ENCODE results near the gene CES1. TPM values are rescaled to one million over a fixed set of nuclear protein-coding genes. Genes with fewer than 3 reads are reported as not detected.
"Not testable (repeated sequence)": the region's sequence is repeated elsewhere in the genome, so short reads cannot be mapped to it uniquely, and the experiment has no call there.

Gene CES1
- total and polyA plus RNA-seq, 7 donors: 1.8 to 115 (median 20.2) TPM

- no peaks in the 10 kb centered on the region for H3K4me1 ChIP-seq
- intact Hi-C loops (cut with DNase I): no loop called here
- TF ChIP-seq POLR2A (IDR thresholded peaks at IDR 0.05): no peak
- TF ChIP-seq CTCF (IDR thresholded peaks at IDR 0.05): no peak
- TF ChIP-seq EP300 (IDR thresholded peaks at IDR 0.05): no peak
- no peak for TF ChIP-seq POLR2AphosphoS5 (IDR thresholded peaks at IDR 0.05)
- no peak for DNase-seq
- H3K36me3 ChIP-seq: no peaks in the 10 kb centered on the region
- H3K27ac ChIP-seq: no peak overlapping the region
- H3K9me3 ChIP-seq: no peaks in the 10 kb centered on the region
- 52 to 65% methylated on average over 2 of the region's 2 CpGs for WGBS, 2 donors
- H3K4me3 ChIP-seq: no peak overlapping the region
- no peaks in the 10 kb centered on the region for H3K27me3 ChIP-seq
Measured at GRCh38 chr16:55812951-55813350, 19.9 kb downstream of the CES1 start.

GRCh38 chr16:55811811-55812210 is 21.1 kb downstream of the CES1 start:
- no peak for TF ChIP-seq POLR2AphosphoS5 (IDR thresholded peaks at IDR 0.05)
- WGBS, 2 donors: 57 to 62% methylated on average over 4 of the region's 4 CpGs
- no peaks in the 10 kb centered on the region for H3K27me3 ChIP-seq
- no peak overlapping the region for H3K27ac ChIP-seq
- no peaks in the 10 kb centered on the region for H3K36me3 ChIP-seq
- no peaks in the 10 kb centered on the region for H3K4me1 ChIP-seq
- no peaks in the 10 kb centered on the region for H3K9me3 ChIP-seq
- intact Hi-C loops (cut with DNase I): no loop called here
- no peak overlapping the region for H3K4me3 ChIP-seq
- DNase-seq: no peak

- intact Hi-C loops (cut with DNase I): no loop called here
Measured at GRCh38 chr16:55810451-55810961, 22.4 kb downstream of the CES1 start.

GRCh38 chr16:55809851-55810250 is 23.0 kb downstream of the CES1 start:
- intact Hi-C loops (cut with DNase I): no loop called here
- Histone ChIP-seq H3K4me3 (no peak overlapping the region), H3K27ac (no peak overlapping the region), H3K27me3 (no peaks in the 10 kb centered on the region), H3K4me1 (no peaks in the 10 kb centered on the region), H3K9me3 (no peaks in the 10 kb centered on the region), H3K36me3 (no peaks in the 10 kb centered on the region)
- 80 to 87% methylated on average over 4 of the region's 4 CpGs for WGBS, 2 donors
- DNase-seq: no peak
- TF ChIP-seq POLR2A (IDR thresholded peaks at IDR 0.05) (no peak), EP300 (IDR thresholded peaks at IDR 0.05) (no peak), POLR2AphosphoS5 (IDR thresholded peaks at IDR 0.05) (no peak), CTCF (IDR thresholded peaks at IDR 0.05) (no peak)

More at GRCh38 chr16:55810451-55810961, 22.4 kb downstream of the CES1 start:
- Histone ChIP-seq H3K4me1 (no peaks in the 10 kb centered on the region), H3K27me3 (no peaks in the 10 kb centered on the region), H3K9me3 (no peaks in the 10 kb centered on the region), H3K36me3 (no peaks in the 10 kb centered on the region), H3K4me3 (no peak overlapping the region), H3K27ac (no peak overlapping the region)
- TF ChIP-seq POLR2AphosphoS5 (IDR thresholded peaks at IDR 0.05) (no peak), EP300 (IDR thresholded peaks at IDR 0.05) (no peak), CTCF (IDR thresholded peaks at IDR 0.05) (no peak), POLR2A (IDR thresholded peaks at IDR 0.05) (no peak)
- no peak for DNase-seq
- WGBS, 2 donors: 73 to 75% methylated on average over 8 of the region's 8 CpGs

GRCh38 chr16:55809386-55809785 is 23.5 kb downstream of the CES1 start:
- 47 to 57% methylated on average over 5 of the region's 5 CpGs for WGBS, 2 donors
- Histone ChIP-seq H3K9me3 (no peaks in the 10 kb centered on the region), H3K36me3 (no peaks in the 10 kb centered on the region), H3K4me1 (no peaks in the 10 kb centered on the region), H3K4me3 (no peak overlapping the region), H3K27me3 (no peaks in the 10 kb centered on the region), H3K27ac (no peak overlapping the region)
- no peak for TF ChIP-seq EP300 (IDR thresholded peaks at IDR 0.05)
- TF ChIP-seq POLR2A (IDR thresholded peaks at IDR 0.05): no peak
- TF ChIP-seq CTCF (IDR thresholded peaks at IDR 0.05): no peak
- no peak for TF ChIP-seq POLR2AphosphoS5 (IDR thresholded peaks at IDR 0.05)
- DNase-seq: no peak
- intact Hi-C loops (cut with DNase I): no loop called here

GRCh38 chr16:55808286-55808685 is 24.6 kb downstream of the CES1 start:
- H3K27me3 ChIP-seq; H3K27ac ChIP-seq; H3K4me3 ChIP-seq; intact Hi-C loops (cut with DNase I); H3K4me1 ChIP-seq; H3K36me3 ChIP-seq; DNase-seq; H3K9me3 ChIP-seq: not testable (repeated sequence)
- no CpG with 5 or more reads among the region's 1 CpG for WGBS, 2 donors

GRCh38 chr16:55805104-55805503 is 27.8 kb downstream of the CES1 start:
- H3K4me1 ChIP-seq; H3K27me3 ChIP-seq; intact Hi-C loops (cut with DNase I); H3K4me3 ChIP-seq; H3K36me3 ChIP-seq; H3K27ac ChIP-seq; DNase-seq; H3K9me3 ChIP-seq: not testable (repeated sequence)
- WGBS, 2 donors: no CpG with 5 or more reads among the region's 6 CpGs

- H3K9me3 ChIP-seq; H3K27me3 ChIP-seq; H3K36me3 ChIP-seq; DNase-seq; intact Hi-C loops (cut with DNase I); H3K4me3 ChIP-seq; H3K27ac ChIP-seq; H3K4me1 ChIP-seq: not testable (repeated sequence)
- no CpG with 5 or more reads among the region's 8 CpGs for WGBS, 2 donors
Measured at GRCh38 chr16:55803681-55804080, 29.2 kb downstream of the CES1 start.

- WGBS, 2 donors: no CpG with 5 or more reads among the region's 11 CpGs
- H3K27ac ChIP-seq; H3K9me3 ChIP-seq; DNase-seq; H3K36me3 ChIP-seq; H3K27me3 ChIP-seq; intact Hi-C loops (cut with DNase I); H3K4me1 ChIP-seq; H3K4me3 ChIP-seq: not testable (repeated sequence)
Measured at GRCh38 chr16:55792934-55793374, 39.9 kb downstream of the CES1 start.
